Measurements from ENCODE around the gene CACNA1F.

DNA sequence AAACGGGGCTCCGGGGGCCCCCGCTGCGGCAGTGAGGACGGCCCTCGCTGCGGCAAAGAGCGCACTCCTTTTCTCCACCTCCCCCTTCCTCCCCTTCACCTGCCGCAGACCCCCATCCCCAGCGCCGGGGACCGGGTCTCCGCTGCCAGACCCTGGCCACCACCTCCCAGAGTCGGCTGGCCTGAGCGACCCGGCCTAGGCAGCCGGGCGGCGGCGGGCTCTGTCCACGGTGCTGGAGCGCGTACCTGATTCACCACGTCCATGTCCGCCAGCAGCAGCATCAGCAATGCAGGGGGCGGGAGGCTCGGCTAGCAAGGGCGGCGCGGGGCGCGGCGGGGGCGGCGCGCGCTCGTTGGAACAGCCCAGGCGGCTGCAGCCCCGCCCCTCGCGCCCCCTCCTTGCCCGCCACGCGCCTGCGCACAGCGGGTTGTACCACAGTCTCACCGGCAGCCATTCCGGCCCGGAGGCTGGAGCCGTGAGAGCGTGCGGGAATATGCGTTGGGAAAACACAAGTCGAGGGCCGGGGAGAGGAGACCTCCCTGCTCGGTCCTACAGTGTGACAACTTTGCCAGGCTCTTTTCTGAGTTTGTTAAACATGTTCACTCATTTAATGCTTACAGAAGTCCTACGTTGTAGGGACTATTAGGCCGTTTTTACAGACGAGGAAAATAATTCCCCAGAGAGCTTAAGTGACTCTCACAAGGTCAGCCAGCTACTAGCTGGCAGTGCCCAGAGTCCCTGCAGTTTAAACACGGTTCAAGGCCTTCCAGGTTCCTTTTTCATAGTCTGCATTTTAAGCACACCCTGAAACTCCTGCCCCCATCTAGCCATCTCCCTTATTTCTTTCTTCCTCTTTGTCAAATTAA, 33.0 kb downstream of the CACNA1F start, which contains the start of gene SYP:
- TF ChIP-seq EZH2phosphoT487 (IDR thresholded peaks at IDR 0.05; ENCODE audit: borderline replicate concordance) (no peak), CTCF (conservative IDR thresholded peaks at IDR 0.05; ENCODE audit: low read length) (no peak)
